ENCODE measurements around the gene SLC39A7. TPM values are rescaled to one million over a fixed set of nuclear protein-coding genes. Genes with fewer than 3 reads are reported as not detected.

Gene SLC39A7
- total RNA-seq, 2 donors from 2014 or later: 71.3 to 106 TPM

DNA sequence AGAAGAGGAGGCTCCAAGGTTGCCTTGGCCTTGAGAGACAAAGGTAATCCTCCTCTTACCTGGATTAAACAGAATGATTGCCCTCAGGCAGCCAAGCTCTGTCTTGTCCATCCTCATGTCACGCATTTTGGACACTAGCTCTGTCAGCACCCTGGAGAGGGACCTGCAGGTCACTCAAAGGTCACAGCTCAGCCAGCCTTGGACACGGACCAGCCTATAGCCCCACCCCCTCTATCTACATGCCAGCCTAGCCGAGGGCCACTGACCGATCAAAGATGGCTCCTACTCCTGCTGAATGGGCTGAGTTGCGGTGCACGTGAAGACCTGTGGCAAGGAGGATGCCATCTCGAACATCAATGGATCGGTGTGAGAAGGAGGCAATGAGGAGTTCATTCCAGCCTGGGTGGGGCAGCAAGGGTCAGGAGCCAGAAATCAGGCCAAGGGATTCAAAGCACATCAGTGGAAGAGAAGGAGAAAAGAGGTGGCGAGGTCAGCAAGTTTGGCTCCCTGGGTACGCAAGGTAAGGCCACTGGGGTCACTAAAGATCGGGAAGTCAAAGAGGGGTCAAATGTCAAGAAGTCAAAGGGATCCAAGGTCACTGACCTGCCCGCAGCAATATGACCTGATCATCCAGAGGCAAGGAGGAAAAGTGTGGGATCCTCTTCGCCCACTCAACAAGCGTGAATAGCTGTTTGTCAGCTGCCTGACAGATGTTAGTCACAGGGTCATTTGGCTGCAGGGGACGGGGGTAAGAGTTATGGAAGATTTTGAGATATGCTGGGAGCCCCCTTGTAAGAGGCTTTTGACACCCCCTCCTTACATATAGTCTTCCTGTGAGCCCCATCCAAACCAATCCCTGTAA is 5.1 kb upstream of the SLC39A7 start:
- Histone ChIP-seq H3K27me3 (replicated peaks; ENCODE audit: insufficient read depth) (peaks cover 14% of the 10 kb centered on the region), H3K4me3 (no peak overlapping the region), H3K27ac (no peak overlapping the region), H3K9me3 (no peaks in the 10 kb centered on the region), H3K36me3 (peaks cover 27% of the 10 kb centered on the region), H3K4me1 (ENCODE audit: control insufficient read depth in 1 of 2, low read depth in 2 of 2) (peaks cover 14 to 36% of the 10 kb centered on the region in 2 donors)
- TF ChIP-seq, protein P1, sequence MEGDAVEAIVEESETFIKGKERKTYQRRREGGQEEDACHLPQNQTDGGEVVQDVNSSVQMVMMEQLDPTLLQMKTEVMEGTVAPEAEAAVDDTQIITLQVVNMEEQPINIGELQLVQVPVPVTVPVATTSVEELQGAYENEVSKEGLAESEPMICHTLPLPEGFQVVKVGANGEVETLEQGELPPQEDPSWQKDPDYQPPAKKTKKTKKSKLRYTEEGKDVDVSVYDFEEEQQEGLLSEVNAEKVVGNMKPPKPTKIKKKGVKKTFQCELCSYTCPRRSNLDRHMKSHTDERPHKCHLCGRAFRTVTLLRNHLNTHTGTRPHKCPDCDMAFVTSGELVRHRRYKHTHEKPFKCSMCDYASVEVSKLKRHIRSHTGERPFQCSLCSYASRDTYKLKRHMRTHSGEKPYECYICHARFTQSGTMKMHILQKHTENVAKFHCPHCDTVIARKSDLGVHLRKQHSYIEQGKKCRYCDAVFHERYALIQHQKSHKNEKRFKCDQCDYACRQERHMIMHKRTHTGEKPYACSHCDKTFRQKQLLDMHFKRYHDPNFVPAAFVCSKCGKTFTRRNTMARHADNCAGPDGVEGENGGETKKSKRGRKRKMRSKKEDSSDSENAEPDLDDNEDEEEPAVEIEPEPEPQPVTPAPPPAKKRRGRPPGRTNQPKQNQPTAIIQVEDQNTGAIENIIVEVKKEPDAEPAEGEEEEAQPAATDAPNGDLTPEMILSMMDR (IDR thresholded peaks at IDR 0.05): no peak
- DNase-seq (ENCODE audit: low spot score) (no peak), ATAC-seq (ENCODE audit: insufficient number of reproducible peaks, low FRiP score, low read depth) (no peak)

DNA sequence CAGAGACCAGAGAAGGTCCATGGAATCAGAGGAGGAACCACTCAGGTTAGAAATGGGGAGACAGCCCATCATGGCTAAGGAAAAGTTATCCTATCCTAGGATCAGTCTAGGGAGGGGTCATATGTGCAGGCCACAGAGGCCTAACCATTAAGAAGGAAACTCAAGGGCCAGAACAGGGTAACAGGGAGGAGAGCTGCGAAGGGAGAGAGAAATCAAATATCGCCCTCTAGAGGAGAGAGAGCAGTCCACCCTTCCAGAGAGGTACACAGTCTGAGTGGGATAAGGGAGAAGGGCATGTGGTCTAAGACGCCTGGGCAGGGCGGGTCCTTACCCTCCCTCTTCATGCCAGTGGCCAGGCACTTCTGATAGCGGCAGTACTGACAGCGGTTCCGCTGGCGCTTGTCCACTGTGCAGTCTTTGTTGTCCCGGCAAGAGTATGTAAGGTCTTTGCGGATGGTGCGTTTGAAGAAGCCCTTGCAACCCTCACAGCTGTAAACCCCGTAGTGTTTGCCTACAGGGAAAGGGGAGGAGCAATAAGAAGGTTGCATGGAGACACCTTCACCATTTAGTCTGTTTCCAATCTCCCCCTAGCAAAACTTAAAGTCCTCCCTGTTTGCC is 3.1 kb upstream of the SLC39A7 start:
- Histone ChIP-seq H3K27ac (no peak overlapping the region), H3K4me1 (ENCODE audit: control insufficient read depth in 1 of 2, low read depth in 2 of 2) (peaks cover 24 to 43% of the 10 kb centered on the region in 2 donors), H3K27me3 (replicated peaks; ENCODE audit: insufficient read depth) (no peaks in the 10 kb centered on the region), H3K36me3 (peaks cover 30% of the 10 kb centered on the region), H3K4me3 (no peak overlapping the region), H3K9me3 (no peaks in the 10 kb centered on the region)
- no peak for DNase-seq (ENCODE audit: low spot score)
- no peak for ATAC-seq (ENCODE audit: insufficient number of reproducible peaks, low FRiP score, low read depth)
- TF ChIP-seq, protein P1 (IDR thresholded peaks at IDR 0.05): peak; percentile 52

DNA sequence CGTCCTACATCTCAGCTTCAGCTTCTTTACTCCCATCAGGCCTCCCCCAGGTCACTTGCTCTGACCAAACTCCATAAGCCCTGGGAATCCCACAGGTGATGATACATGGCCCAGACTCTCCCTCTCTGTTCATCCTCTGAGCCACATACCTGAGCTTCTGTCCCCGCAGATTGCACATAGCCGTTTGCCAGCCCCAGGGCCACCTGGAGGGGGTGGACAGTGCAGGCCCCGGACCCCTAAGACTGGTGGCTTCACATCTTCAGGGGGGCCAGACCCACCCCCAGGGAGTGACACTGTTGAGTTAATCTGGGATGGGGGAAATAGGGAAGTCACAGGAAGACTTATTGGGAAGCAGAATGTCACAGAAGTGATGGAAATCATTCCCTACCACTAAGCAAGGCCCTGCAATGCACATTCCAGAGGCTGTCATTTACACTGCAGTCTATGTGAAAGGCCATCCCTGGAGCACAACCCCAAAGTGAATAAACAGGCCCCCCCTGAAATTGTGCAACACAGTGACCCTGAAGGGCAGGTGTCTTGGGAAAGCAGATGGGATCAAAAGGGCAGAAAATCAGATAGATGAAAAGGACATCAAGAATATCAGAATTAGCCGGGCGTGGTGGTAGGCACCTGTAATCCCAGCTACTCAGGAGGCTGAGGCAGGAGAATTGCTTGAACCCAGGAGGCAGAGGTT is 2.4 kb upstream of the SLC39A7 start:
- Histone ChIP-seq H3K4me1 (ENCODE audit: control insufficient read depth in 1 of 2, low read depth in 2 of 2) (peaks cover 20 to 38% of the 10 kb centered on the region in 2 donors), H3K27me3 (replicated peaks; ENCODE audit: insufficient read depth) (no peaks in the 10 kb centered on the region), H3K9me3 (no peaks in the 10 kb centered on the region), H3K4me3 (no peak overlapping the region), H3K27ac (no peak overlapping the region), H3K36me3 (peaks cover 37% of the 10 kb centered on the region)
- DNase-seq (ENCODE audit: low spot score) (no peak), ATAC-seq (ENCODE audit: insufficient number of reproducible peaks, low FRiP score, low read depth) (no peak)
- TF ChIP-seq, protein P1 (IDR thresholded peaks at IDR 0.05): no peak

DNA sequence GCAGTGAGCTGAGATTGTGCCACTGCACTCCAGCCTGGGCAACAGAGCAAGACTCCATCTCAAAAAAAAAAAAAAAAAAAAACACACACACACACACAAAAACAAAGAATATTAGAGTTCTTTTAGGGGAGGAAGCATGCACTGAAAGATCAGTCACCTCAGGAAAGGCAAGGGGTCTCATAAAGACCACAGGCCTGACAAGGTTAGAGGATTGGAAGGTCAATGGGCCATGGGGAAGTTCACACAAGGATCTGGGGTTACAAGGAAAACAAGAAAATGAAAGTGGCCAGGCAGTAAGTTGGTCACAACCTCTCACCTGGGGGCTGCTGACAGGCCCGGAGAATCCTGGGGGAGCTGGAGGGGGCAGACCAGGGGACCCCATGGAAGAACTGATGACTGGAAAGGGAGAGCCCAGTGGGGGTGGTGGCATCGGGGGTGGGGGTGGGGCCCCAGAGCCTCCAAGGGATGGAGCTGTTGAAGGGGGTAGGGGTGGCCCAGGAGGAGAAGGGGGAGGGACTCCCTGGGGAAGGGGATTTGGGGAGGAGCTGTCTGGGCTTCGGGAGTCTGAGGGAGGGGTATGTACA is 1.7 kb upstream of the SLC39A7 start:
- peaks cover 22 to 44% of the 10 kb centered on the region in 2 donors for H3K4me1 ChIP-seq (ENCODE audit: control insufficient read depth in 1 of 2, low read depth in 2 of 2)
- DNase-seq (ENCODE audit: low spot score): no peak
- peaks cover 42% of the 10 kb centered on the region for H3K36me3 ChIP-seq
- no peak for ATAC-seq (ENCODE audit: insufficient number of reproducible peaks, low FRiP score, low read depth)
- H3K27me3 ChIP-seq (replicated peaks; ENCODE audit: insufficient read depth): no peaks in the 10 kb centered on the region
- peak overlapping the region; percentile 97 to 99 for H3K27ac ChIP-seq
- peak overlapping the region; percentile 99 for H3K4me3 ChIP-seq
- TF ChIP-seq, protein P1 (IDR thresholded peaks at IDR 0.05): no peak
- no peaks in the 10 kb centered on the region for H3K9me3 ChIP-seq

Measured in thoracic aorta (tissue), 2 donors.